Activated B cell treated with CpG ODN at 0.5 μM for 24 hours (primary cell): ENCODE results near the gene PDLIM5. TPM values are rescaled to one million over a fixed set of nuclear protein-coding genes. Genes with fewer than 3 reads are reported as not detected.

Experiments
- ATAC-seq: fragments of 200-7000 bp; cut with Tn5 transposase; one replicate; pipeline ENCODE4 v1.10.0; 2021; ENCODE audit warnings: low read depth, mild to moderate bottlenecking, moderate library complexity
- CTCF ChIA-PET: fragments of 350-600 bp; sonication (Branson Sonifier 250); formaldehyde crosslinking; loops from one replicate; lab custom pipeline; 2021; ENCODE audit warnings: antibody characterized with exemption; lab: Charles Lee
- POLR2A ChIA-PET: fragments of 350-600 bp; sonication (Branson Sonifier 250); formaldehyde crosslinking; loops from one replicate; lab custom pipeline; 2021; ENCODE audit warnings: antibody characterized with exemption; lab: Charles Lee
- DNase-seq: peaks from one replicate; pipeline ENCODE4 v3.0.0; 2022
- H3K27ac Mint-ChIP-seq: one replicate; pipeline ENCODE4 v1.8.0; 2020; ENCODE audit warnings: mixed read lengths
- H3K27me3 Mint-ChIP-seq: one replicate; pipeline ENCODE4 v1.8.0; 2021; ENCODE audit warnings: mixed read lengths
- H3K36me3 Mint-ChIP-seq: one replicate; pipeline ENCODE4 v1.8.0; 2021; ENCODE audit warnings: low read depth, mixed read lengths
- H3K4me1 Mint-ChIP-seq: one replicate; pipeline ENCODE4 v1.8.0; 2021; ENCODE audit warnings: mixed read lengths
- H3K4me3 Mint-ChIP-seq: one replicate; pipeline ENCODE4 v1.8.0; 2020; ENCODE audit warnings: mild to moderate bottlenecking, mixed read lengths
- H3K9me3 Mint-ChIP-seq: one replicate; pipeline ENCODE4 v1.8.0; 2020; ENCODE audit warnings: mixed read lengths
- intact Hi-C: fragments of 100-400 bp; cut with micrococcal nuclease; formaldehyde crosslinking; loops from one replicate; pipeline ENCODE4 v1.15.1; 2024
- total RNA-seq: library from RNA; stranded (reverse); gene quantifications from 2 replicates; pipeline ENCODE4 v1.2.3, GENCODE V29; 2022
- TF ChIP-seq, protein P1 (sequence below): fragments of 200-600 bp; IDR thresholded peaks from one replicate; pipeline ENCODE4 v1.8.0; 2022; ENCODE audit warnings: antibody characterized with exemption, mild to moderate bottlenecking

PDLIM5 gene
- total RNA-seq, 1 donor from 2014 or later = 36.5 TPM

DNA sequence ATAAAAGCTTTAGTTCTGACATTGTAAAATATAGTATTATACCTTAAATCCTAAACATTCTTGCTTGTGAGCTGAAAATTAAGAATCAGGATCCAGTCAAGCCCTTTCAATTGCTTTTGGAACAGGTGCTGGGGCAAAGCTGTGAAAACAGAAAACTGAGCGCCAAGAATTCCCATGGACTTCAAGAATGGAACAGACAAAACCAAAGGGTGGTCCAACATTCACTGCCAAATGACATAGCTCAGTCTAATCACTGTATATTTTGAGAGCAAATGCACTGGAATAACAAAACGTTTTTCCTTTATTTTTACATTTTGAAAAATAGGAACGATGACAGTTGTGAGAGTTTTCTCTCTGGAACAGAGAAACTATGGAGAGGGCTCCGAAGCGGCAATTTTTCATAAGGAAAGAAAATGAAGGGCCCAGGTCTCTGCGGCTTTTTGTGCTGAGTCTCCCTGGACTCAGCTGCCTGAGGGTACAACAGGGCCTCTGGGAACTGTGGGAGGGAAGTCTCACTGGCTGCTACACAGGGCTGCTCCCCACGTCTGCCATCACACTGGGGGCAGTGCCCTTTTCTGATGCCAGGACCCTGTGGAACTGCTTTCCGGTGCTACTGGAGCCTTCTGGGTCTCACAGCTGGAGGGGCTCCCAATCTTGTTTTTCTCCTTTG, 250.0 kb downstream of the PDLIM5 start:
- no peak for DNase-seq
- Mint-ChIP-seq H3K27ac (no peak overlapping the region), H3K36me3 (no peaks in the 10 kb centered on the region), H3K9me3 (no peaks in the 10 kb centered on the region), H3K4me1 (no peaks in the 10 kb centered on the region), H3K27me3 (peaks cover 2% of the 10 kb centered on the region), H3K4me3 (no peak overlapping the region)
- TF ChIP-seq, protein P1, sequence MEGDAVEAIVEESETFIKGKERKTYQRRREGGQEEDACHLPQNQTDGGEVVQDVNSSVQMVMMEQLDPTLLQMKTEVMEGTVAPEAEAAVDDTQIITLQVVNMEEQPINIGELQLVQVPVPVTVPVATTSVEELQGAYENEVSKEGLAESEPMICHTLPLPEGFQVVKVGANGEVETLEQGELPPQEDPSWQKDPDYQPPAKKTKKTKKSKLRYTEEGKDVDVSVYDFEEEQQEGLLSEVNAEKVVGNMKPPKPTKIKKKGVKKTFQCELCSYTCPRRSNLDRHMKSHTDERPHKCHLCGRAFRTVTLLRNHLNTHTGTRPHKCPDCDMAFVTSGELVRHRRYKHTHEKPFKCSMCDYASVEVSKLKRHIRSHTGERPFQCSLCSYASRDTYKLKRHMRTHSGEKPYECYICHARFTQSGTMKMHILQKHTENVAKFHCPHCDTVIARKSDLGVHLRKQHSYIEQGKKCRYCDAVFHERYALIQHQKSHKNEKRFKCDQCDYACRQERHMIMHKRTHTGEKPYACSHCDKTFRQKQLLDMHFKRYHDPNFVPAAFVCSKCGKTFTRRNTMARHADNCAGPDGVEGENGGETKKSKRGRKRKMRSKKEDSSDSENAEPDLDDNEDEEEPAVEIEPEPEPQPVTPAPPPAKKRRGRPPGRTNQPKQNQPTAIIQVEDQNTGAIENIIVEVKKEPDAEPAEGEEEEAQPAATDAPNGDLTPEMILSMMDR = no peak
- POLR2A ChIA-PET = no interaction called here
- ATAC-seq = no peak
- intact Hi-C loops = no loop called here
- CTCF ChIA-PET = no interaction called here

DNA sequence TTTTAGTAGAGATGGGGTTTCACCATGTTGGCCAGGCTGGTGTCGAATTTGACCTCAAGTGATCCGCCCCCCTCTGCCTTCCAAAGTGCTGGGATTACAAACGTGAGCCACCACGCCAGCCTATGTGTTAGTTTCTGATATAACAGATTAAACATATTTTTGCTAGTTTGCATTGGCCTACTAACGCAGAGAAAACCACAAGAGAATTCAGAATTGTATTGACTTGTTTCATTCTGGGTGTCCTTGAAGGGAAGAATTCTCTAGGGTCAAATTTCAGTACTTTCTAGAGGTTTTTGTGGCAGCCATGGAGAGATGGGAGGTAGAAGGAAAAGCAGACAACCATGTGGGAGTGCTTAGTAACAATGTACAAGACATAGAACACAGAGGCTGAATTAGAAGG, 259.9 kb downstream of the PDLIM5 start:
- DNase-seq (no peak), ATAC-seq (no peak)
- TF ChIP-seq, protein P1 = no peak
- intact Hi-C loops = no loop called here
- POLR2A ChIA-PET = no interaction called here
- CTCF ChIA-PET = no interaction called here
- H3K4me1 Mint-ChIP-seq = no peaks in the 10 kb centered on the region
- no peaks in the 10 kb centered on the region for H3K9me3 Mint-ChIP-seq
- H3K27me3 Mint-ChIP-seq = peaks cover 3% of the 10 kb centered on the region
- H3K4me3 Mint-ChIP-seq = no peak overlapping the region
- no peak overlapping the region for H3K27ac Mint-ChIP-seq
- no peaks in the 10 kb centered on the region for H3K36me3 Mint-ChIP-seq

DNA sequence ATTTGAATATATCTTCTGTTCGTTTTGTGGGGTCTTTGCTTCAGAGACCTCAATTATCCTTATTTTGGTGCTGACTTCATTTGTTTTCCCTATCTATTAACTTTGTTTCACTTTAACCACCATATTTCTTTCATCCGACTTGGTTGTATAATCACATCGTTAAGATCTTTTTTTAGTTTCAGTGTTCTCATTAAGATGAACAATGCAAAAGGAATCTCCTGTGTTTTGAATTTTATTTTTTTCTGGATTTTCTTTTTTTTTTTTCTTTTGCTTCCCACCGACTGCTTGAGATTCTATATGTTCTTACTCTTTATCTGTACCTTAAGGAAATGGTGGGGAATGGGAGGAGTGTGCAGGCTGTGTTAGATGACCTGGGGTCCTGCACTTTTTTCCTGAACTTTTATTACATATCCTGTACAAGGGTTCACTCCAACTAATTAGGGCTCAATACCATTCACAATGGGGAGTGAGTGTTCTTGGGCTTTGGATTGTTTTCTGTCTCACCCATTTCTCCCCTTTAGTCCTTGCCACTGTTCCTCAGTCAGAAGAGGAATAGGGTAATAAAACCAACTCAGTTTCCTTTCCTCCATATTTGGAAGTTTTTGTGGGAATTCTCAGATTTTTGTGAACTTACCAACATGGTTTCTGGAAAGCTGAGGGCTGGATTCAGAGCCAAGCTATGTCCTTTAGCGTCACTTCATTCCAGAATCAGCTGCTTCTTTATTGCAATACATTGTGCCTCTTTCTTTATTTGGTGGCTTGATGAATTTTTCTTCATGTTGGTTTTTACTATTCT, 262.8 kb downstream of the PDLIM5 start:
- DNase-seq (no peak), ATAC-seq (no peak)
- Mint-ChIP-seq H3K27ac (no peak overlapping the region), H3K36me3 (no peaks in the 10 kb centered on the region), H3K9me3 (no peaks in the 10 kb centered on the region), H3K4me3 (no peak overlapping the region), H3K4me1 (no peaks in the 10 kb centered on the region), H3K27me3 (peaks cover 3% of the 10 kb centered on the region)
- ChIA-PET CTCF (no interaction called here), POLR2A (no interaction called here)
- TF ChIP-seq, protein P1 = no peak
- intact Hi-C loops = no loop called here

DNA sequence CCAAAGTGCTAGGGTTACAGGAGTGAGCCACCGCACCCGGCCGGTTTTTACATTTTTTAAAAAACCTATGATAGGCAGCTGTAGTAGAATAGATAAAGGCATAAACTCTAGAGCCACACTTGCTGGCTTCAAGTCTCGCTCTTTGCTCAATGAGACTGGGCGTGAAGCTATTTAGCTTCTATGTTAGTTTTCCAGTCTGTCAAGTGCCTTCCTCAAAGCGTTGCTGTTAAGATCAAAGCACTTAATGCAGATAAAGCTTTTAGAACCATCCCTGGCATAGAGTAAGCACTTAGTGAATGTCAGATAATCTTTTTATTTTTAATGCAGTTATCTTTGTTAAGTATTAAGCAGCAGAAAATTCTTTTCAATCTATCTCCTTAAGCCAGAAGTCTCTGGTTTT, 264.0 kb downstream of the PDLIM5 start:
- intact Hi-C loops = no loop called here
- peaks cover 3% of the 10 kb centered on the region for H3K27me3 Mint-ChIP-seq
- no peak for ATAC-seq
- POLR2A ChIA-PET = no interaction called here
- H3K36me3 Mint-ChIP-seq = no peaks in the 10 kb centered on the region
- CTCF ChIA-PET = no interaction called here
- H3K27ac Mint-ChIP-seq = no peak overlapping the region
- no peak for DNase-seq
- no peaks in the 10 kb centered on the region for H3K4me1 Mint-ChIP-seq
- TF ChIP-seq, protein P1 = no peak
- H3K9me3 Mint-ChIP-seq = no peaks in the 10 kb centered on the region
- no peak overlapping the region for H3K4me3 Mint-ChIP-seq

Other genes starting within 250 kb of the PDLIM5 start
- 27.4 and 30.5 TPM in 2 replicates for gene SMARCAD1, start 244.1 kb upstream of the PDLIM5 start, total RNA-seq
- gene HPGDS, start 109.1 kb upstream of the PDLIM5 start, total RNA-seq = not detected in 2 replicates